ENCODE results near the gene CSMD2.

- no peak for TF ChIP-seq CTCF (conservative IDR thresholded peaks at IDR 0.05; ENCODE audit: low read length)
- TF ChIP-seq EZH2phosphoT487 (IDR thresholded peaks at IDR 0.05; ENCODE audit: borderline replicate concordance), result no peak
Measured at GRCh38 chr1:33725556-33726160, 439.4 kb downstream of the CSMD2 start.
